Measurements from ENCODE around the gene RELN.

DNA sequence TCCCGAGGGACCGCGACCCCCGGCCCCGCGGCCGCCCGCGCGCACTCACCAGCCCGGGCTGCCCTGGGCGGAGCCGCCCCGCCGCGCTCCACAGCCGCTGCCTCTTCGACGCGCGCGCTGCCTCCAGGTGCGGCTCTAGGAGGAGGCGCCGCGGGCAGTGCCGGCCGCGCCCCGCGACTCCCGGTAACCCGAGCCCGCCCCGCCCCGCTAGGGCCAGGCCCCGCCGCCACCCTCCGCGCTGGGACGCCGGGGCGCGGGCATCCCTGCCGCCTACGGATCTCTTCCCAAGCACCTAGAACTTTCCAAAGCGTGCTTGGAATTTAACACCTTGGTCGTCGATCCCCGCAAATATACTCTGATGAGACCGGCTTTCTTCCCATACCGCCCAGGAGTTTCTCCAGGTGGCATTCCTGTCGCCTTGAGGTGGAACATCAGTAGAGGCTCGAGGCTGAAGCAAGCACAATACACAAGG is 543.4 kb downstream of the RELN start, which contains the start of gene SLC26A5:
- TF ChIP-seq, protein P1, sequence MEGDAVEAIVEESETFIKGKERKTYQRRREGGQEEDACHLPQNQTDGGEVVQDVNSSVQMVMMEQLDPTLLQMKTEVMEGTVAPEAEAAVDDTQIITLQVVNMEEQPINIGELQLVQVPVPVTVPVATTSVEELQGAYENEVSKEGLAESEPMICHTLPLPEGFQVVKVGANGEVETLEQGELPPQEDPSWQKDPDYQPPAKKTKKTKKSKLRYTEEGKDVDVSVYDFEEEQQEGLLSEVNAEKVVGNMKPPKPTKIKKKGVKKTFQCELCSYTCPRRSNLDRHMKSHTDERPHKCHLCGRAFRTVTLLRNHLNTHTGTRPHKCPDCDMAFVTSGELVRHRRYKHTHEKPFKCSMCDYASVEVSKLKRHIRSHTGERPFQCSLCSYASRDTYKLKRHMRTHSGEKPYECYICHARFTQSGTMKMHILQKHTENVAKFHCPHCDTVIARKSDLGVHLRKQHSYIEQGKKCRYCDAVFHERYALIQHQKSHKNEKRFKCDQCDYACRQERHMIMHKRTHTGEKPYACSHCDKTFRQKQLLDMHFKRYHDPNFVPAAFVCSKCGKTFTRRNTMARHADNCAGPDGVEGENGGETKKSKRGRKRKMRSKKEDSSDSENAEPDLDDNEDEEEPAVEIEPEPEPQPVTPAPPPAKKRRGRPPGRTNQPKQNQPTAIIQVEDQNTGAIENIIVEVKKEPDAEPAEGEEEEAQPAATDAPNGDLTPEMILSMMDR (conservative IDR thresholded peaks at IDR 0.05 in 1 of 2, IDR thresholded peaks at IDR 0.05 in 1 of 2; ENCODE audit: low read depth in 1 of 2, low read length in 2 of 2) = no peak
- no peak for TF ChIP-seq EZH2 (IDR thresholded peaks at IDR 0.05; ENCODE audit: low read length, missing control alignments)

All from fibroblast of lung (primary cell).